Keratinocyte (primary cell): ENCODE results near the gene GAS6. TPM values are rescaled to one million over a fixed set of nuclear protein-coding genes. Genes with fewer than 3 reads are reported as not detected.
A peak's percentile ranks its signal among the peaks of the same experiment; 100 is the strongest.

Experiments used
- DNase-seq: peaks from one replicate; pipeline ENCODE4 v3.0.0-alpha.2; 2011; ENCODE audit warnings: low read depth, missing footprints, low spot score
- FAIRE-seq: peaks from 2 replicates; lab custom pipeline; 2011; peaks lifted over from hg19 to GRCh38; lab: Jason Lieb, UNC
- H2AFZ ChIP-seq: 2 replicates; pipeline ENCODE4 v1.6.0; 2012; ENCODE audit warnings: low read length, control low read depth, inconsistent platforms; ENCODE audit not compliant: control insufficient read depth
- H3K27ac ChIP-seq: 2 replicates; pipeline ENCODE4 v1.5.1; 2011; ENCODE audit warnings: low read length; ENCODE audit not compliant: control insufficient read depth, insufficient read depth
- H3K27me3 ChIP-seq: 3 replicates; pipeline ENCODE4 v1.6.0; 2011; ENCODE audit warnings: low read length; ENCODE audit not compliant: control insufficient read depth, insufficient read depth; ENCODE audit errors: extremely low read depth
- H3K36me3 ChIP-seq, 2 experiments: 2 replicates in 1 of 2; 3 replicates in 1 of 2; pipeline ENCODE4 v1.5.1; 2011; ENCODE audit warnings: low read length in 2 of 2, mild to moderate bottlenecking in 1 of 2; ENCODE audit not compliant: control insufficient read depth in 2 of 2, insufficient read depth in 2 of 2; ENCODE audit errors: extremely low read depth in 1 of 2
- H3K4me1 ChIP-seq: 3 replicates; pipeline ENCODE4 v1.5.1; 2011; ENCODE audit warnings: low read length; ENCODE audit not compliant: control insufficient read depth, insufficient read depth; ENCODE audit errors: extremely low read depth
- H3K4me2 ChIP-seq: 3 replicates; pipeline ENCODE4 v1.6.0; 2011; ENCODE audit warnings: low read depth, low read length; ENCODE audit not compliant: control insufficient read depth, insufficient read depth; ENCODE audit errors: extremely low read depth
- H3K4me3 ChIP-seq, 3 experiments: fragments of 200-600 bp in 1 of 3; sonication (generic) in 1 of 3; 2 replicates in 2 of 3; 3 replicates in 1 of 3; pipeline ENCODE4 v1.5.1; 2011 to 2016; ENCODE audit warnings: low read length in 3 of 3, mild to moderate bottlenecking in 3 of 3, control low read depth in 2 of 3, inconsistent platforms in 1 of 3, low read depth in 1 of 3, mixed read lengths in 1 of 3, mixed run types in 1 of 3, moderate library complexity in 1 of 3; ENCODE audit not compliant: control insufficient read depth in 2 of 3, insufficient read depth in 2 of 3; ENCODE audit errors: extremely low read depth in 1 of 3
- H3K79me2 ChIP-seq: 2 replicates; pipeline ENCODE4 v1.6.0; 2012; ENCODE audit warnings: low read length; ENCODE audit not compliant: control insufficient read depth, insufficient read depth
- H3K9ac ChIP-seq: 3 replicates; pipeline ENCODE4 v1.6.0; 2011; ENCODE audit warnings: low read length; ENCODE audit not compliant: control insufficient read depth, insufficient read depth; ENCODE audit errors: extremely low read depth
- H3K9me1 ChIP-seq: 3 replicates; pipeline ENCODE4 v1.6.0; 2011; ENCODE audit warnings: low read length; ENCODE audit not compliant: control insufficient read depth, insufficient read depth; ENCODE audit errors: extremely low read depth
- H3K9me3 ChIP-seq: 2 replicates; pipeline ENCODE4 v1.5.1; 2012; ENCODE audit warnings: low read depth, low read length; ENCODE audit not compliant: control insufficient read depth
- H4K20me1 ChIP-seq: 3 replicates; pipeline ENCODE4 v1.6.0; 2011; ENCODE audit warnings: low read length; ENCODE audit not compliant: control insufficient read depth, insufficient read depth; ENCODE audit errors: extremely low read depth
- CTCF ChIP-seq, 3 experiments: IDR thresholded peaks in 1 of 3; conservative IDR thresholded peaks in 1 of 3; optimal IDR thresholded peaks in 1 of 3; 2 replicates in 2 of 3; 3 replicates in 1 of 3; pipeline versions ENCODE3 to v1.5.1; 2011; ENCODE audit warnings: low read length in 3 of 3, mild to moderate bottlenecking in 3 of 3, moderate library complexity in 2 of 3, control low read depth in 1 of 3, inconsistent platforms in 1 of 3; ENCODE audit not compliant: insufficient read depth in 2 of 3; ENCODE audit errors: extremely low read depth in 1 of 3
- EZH2 ChIP-seq: IDR thresholded peaks from one replicate; pipeline ENCODE4 v1.6.1; 2012; ENCODE audit warnings: inconsistent platforms, mild to moderate bottlenecking, low read length, moderate library complexity
- dilution Hi-C: fragments of 300-500 bp; cut with MboI; formaldehyde crosslinking; loops from one replicate; pipeline ENCODE4 v1.7.0; 2020; ENCODE audit warnings: low sequenced_read_pairs; ENCODE audit not compliant: extremely low pct_ligation_motif_present
- polyA plus RNA-seq, 5 experiments: library from polyadenylated mRNA; depleted of rRNA in 3 of 5; stranded (reverse) in 3 of 5; stranded (forward) in 1 of 5; unstranded in 1 of 5; fragments of >200 nt; gene quantifications; 1 replicate in 1 of 5; 2 replicates in 3 of 5; 3 replicates in 1 of 5; pipeline versions ENCODE4 v1.2.1 to v1.2.3, GENCODE V29; 2011 to 2012; ENCODE audit warnings: missing spikeins in 2 of 5, low read depth in 1 of 5, low replicate concordance in 1 of 5

Gene GAS6
- polyA plus RNA-seq, 1 donor (not counting 4 experiments of a cell fraction or from before 2014, with no cell fraction given) = 163 TPM

DNA sequence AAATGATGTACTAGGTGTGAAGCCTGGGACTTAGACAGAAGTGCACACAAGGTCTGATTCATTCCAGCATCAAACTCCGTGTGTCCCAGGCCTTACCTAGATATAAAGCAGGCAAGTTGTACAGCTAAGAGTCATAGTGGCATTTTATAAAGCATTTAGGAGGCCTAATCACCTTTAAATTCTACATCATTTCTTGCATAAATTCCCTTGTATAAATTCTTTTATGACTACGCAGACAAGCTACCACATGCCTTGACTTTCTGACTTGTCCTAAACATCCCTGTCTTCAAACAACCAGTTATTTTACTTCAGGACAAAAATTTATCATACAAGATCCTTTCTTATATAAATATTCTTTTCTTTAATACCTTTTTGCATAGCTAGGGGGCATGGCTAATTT lies 82.3 kb downstream of the GAS6 start:
- Histone ChIP-seq H3K4me3 (no peak overlapping the region), H4K20me1 (no peaks in the 10 kb centered on the region), H3K9me3 (peaks cover 5% of the 10 kb centered on the region), H3K27me3 (peaks cover 16% of the 10 kb centered on the region), H3K4me1 (peaks cover 28% of the 10 kb centered on the region), H3K79me2 (no peaks in the 10 kb centered on the region), H3K4me2 (peak overlapping the region; percentile 26), H2AFZ (no peak overlapping the region), H3K27ac (no peak overlapping the region), H3K36me3 (no peaks in the 10 kb centered on the region), H3K9ac (no peak overlapping the region), H3K9me1 (no peaks in the 10 kb centered on the region)
- no peak for FAIRE-seq
- dilution Hi-C loops = no loop called here
- TF ChIP-seq CTCF (optimal IDR thresholded peaks at IDR 0.05 in 1 of 3, IDR thresholded peaks at IDR 0.05 in 1 of 3, conservative IDR thresholded peaks at IDR 0.05 in 1 of 3; ENCODE audit: extremely low read depth in 1 of 3, insufficient read depth in 2 of 3, low read length in 3 of 3) (no peak), EZH2 (no peak)
- peak; percentile 55 for DNase-seq

GRCh38 chr13:113777311-113778260 lies 86.3 kb downstream of the GAS6 start:
- H3K79me2 ChIP-seq = no peaks in the 10 kb centered on the region
- H3K9ac ChIP-seq = no peak overlapping the region
- H3K4me2 ChIP-seq = no peak overlapping the region
- H3K4me1 ChIP-seq = peaks cover 19% of the 10 kb centered on the region
- H3K9me3 ChIP-seq = no peaks in the 10 kb centered on the region
- H3K27ac ChIP-seq = no peak overlapping the region
- no peaks in the 10 kb centered on the region for H4K20me1 ChIP-seq
- H3K36me3 ChIP-seq = no peaks in the 10 kb centered on the region
- FAIRE-seq = no peak
- peaks cover 17% of the 10 kb centered on the region for H3K27me3 ChIP-seq
- dilution Hi-C loops = no loop called here
- H2AFZ ChIP-seq = no peak overlapping the region
- no peaks in the 10 kb centered on the region for H3K9me1 ChIP-seq
- H3K4me3 ChIP-seq = no peak overlapping the region
- TF ChIP-seq EZH2 (no peak), CTCF (optimal IDR thresholded peaks at IDR 0.05 in 1 of 3, IDR thresholded peaks at IDR 0.05 in 1 of 3, conservative IDR thresholded peaks at IDR 0.05 in 1 of 3; ENCODE audit: extremely low read depth in 1 of 3, insufficient read depth in 2 of 3, low read length in 3 of 3) (no peak)
- no peak for DNase-seq
